H1 (cell line): ENCODE data around the gene XDH. TPM values are rescaled to one million over a fixed set of nuclear protein-coding genes. Genes with fewer than 3 reads are reported as not detected.

Experiments
- BCL11A ChIP-seq, 2 experiments: IDR thresholded peaks; one replicate each; pipeline ENCODE4 v1.6.1; 2011; ENCODE audit warnings: low read depth in 2 of 2, low read length in 2 of 2, mild to moderate bottlenecking in 2 of 2
- SP4 ChIP-seq: IDR thresholded peaks from 2 replicates; pipeline ENCODE4 v1.6.1; 2012; ENCODE audit warnings: low read length, inconsistent platforms
- SUZ12 ChIP-seq: fragments of 200-600 bp; sonication (generic); IDR thresholded peaks from 2 replicates; pipeline ENCODE4 v1.6.1; 2012; ENCODE audit warnings: mild to moderate bottlenecking, inconsistent platforms, low read length, moderate library complexity, mixed read lengths
- polyA plus RNA-seq, 7 experiments: library from polyadenylated mRNA; depleted of rRNA in 3 of 7; stranded (reverse) in 5 of 7; unstranded in 2 of 7; fragments of >200 nt in 5 of 7; fragments of 200-250 nt in 2 of 7; gene quantifications; 1 replicate in 5 of 7; 2 replicates in 1 of 7; 4 replicates in 1 of 7; pipeline versions ENCODE4 v1.2.1 to v1.2.3, GENCODE V29; 2011 to 2013; ENCODE audit warnings: missing spikeins in 2 of 7, mixed read lengths in 2 of 7
- total RNA-seq: library from RNA; stranded (reverse); fragmentation: NEBNext Ultra II Directional; extraction: Animal tissue kit (Norgen Biotek cat#: 25700); gene quantifications from 2 replicates; pipeline ENCODE4 v1.2.1, GENCODE V29; 2021
- TF ChIP-seq, protein P1 (sequence below): fragments of 300-600 bp; sonication (generic); IDR thresholded peaks from 2 replicates; pipeline ENCODE4 v1.7.1; 2012; ENCODE audit warnings: low read length, moderate library complexity, mild to moderate bottlenecking, inconsistent platforms; ENCODE audit not compliant: insufficient replicate concordance

Gene XDH
- total and polyA plus RNA-seq, 2 of the 8 experiments (the other 6 are each of a cell fraction or from before 2014, with no cell fraction given), result 0.68 to 1.2 TPM

DNA sequence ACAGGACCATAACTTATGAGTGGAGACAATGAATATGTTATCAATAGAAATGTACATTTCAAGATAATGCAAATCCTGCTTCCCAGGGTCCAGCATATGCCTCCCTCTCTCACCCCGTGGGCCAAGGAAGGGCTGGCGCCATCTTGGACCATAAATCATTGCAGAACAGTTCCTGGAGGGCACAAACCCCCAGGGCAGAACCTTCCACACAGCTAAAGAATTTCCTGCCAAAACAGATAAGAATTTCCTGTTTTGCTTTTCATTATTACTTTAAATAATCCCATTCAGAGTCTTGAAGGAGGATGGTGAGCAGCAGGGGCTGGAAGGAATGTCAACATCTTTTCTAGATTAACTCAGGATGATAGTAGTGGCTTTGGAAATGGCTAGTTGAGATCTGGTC lies 126.9 kb downstream of the XDH start (continued):
- TF ChIP-seq, protein P1, sequence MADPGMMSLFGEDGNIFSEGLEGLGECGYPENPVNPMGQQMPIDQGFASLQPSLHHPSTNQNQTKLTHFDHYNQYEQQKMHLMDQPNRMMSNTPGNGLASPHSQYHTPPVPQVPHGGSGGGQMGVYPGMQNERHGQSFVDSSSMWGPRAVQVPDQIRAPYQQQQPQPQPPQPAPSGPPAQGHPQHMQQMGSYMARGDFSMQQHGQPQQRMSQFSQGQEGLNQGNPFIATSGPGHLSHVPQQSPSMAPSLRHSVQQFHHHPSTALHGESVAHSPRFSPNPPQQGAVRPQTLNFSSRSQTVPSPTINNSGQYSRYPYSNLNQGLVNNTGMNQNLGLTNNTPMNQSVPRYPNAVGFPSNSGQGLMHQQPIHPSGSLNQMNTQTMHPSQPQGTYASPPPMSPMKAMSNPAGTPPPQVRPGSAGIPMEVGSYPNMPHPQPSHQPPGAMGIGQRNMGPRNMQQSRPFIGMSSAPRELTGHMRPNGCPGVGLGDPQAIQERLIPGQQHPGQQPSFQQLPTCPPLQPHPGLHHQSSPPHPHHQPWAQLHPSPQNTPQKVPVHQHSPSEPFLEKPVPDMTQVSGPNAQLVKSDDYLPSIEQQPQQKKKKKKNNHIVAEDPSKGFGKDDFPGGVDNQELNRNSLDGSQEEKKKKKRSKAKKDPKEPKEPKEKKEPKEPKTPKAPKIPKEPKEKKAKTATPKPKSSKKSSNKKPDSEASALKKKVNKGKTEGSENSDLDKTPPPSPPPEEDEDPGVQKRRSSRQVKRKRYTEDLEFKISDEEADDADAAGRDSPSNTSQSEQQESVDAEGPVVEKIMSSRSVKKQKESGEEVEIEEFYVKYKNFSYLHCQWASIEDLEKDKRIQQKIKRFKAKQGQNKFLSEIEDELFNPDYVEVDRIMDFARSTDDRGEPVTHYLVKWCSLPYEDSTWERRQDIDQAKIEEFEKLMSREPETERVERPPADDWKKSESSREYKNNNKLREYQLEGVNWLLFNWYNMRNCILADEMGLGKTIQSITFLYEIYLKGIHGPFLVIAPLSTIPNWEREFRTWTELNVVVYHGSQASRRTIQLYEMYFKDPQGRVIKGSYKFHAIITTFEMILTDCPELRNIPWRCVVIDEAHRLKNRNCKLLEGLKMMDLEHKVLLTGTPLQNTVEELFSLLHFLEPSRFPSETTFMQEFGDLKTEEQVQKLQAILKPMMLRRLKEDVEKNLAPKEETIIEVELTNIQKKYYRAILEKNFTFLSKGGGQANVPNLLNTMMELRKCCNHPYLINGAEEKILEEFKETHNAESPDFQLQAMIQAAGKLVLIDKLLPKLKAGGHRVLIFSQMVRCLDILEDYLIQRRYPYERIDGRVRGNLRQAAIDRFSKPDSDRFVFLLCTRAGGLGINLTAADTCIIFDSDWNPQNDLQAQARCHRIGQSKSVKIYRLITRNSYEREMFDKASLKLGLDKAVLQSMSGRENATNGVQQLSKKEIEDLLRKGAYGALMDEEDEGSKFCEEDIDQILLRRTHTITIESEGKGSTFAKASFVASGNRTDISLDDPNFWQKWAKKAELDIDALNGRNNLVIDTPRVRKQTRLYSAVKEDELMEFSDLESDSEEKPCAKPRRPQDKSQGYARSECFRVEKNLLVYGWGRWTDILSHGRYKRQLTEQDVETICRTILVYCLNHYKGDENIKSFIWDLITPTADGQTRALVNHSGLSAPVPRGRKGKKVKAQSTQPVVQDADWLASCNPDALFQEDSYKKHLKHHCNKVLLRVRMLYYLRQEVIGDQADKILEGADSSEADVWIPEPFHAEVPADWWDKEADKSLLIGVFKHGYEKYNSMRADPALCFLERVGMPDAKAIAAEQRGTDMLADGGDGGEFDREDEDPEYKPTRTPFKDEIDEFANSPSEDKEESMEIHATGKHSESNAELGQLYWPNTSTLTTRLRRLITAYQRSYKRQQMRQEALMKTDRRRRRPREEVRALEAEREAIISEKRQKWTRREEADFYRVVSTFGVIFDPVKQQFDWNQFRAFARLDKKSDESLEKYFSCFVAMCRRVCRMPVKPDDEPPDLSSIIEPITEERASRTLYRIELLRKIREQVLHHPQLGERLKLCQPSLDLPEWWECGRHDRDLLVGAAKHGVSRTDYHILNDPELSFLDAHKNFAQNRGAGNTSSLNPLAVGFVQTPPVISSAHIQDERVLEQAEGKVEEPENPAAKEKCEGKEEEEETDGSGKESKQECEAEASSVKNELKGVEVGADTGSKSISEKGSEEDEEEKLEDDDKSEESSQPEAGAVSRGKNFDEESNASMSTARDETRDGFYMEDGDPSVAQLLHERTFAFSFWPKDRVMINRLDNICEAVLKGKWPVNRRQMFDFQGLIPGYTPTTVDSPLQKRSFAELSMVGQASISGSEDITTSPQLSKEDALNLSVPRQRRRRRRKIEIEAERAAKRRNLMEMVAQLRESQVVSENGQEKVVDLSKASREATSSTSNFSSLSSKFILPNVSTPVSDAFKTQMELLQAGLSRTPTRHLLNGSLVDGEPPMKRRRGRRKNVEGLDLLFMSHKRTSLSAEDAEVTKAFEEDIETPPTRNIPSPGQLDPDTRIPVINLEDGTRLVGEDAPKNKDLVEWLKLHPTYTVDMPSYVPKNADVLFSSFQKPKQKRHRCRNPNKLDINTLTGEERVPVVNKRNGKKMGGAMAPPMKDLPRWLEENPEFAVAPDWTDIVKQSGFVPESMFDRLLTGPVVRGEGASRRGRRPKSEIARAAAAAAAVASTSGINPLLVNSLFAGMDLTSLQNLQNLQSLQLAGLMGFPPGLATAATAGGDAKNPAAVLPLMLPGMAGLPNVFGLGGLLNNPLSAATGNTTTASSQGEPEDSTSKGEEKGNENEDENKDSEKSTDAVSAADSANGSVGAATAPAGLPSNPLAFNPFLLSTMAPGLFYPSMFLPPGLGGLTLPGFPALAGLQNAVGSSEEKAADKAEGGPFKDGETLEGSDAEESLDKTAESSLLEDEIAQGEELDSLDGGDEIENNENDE, result no peak
- TF ChIP-seq SUZ12 (no peak), BCL11A (IDR thresholded peaks at IDR 0.05; ENCODE audit: low read depth in 2 of 2, low read length in 2 of 2) (no peak), SP4 (no peak)
